Activated naive CD4-positive, alpha-beta T cell treated with anti-CD3 and anti-CD28 coated beads for 36 hours (primary cell): Measurements from ENCODE around the gene MAN1C1. TPM values are rescaled to one million over a fixed set of nuclear protein-coding genes. Genes with fewer than 3 reads are reported as not detected.
"Not testable (repeated sequence)": the region's sequence is repeated elsewhere in the genome, so short reads cannot be mapped to it uniquely, and the experiment has no call there.

Experiments
- CTCF ChIA-PET: fragments of 350-600 bp; sonication (Branson Sonifier 250); formaldehyde crosslinking; loops from one replicate; lab custom pipeline; 2021; ENCODE audit warnings: antibody characterized with exemption; lab: Charles Lee
- DNase-seq: peaks from one replicate; pipeline ENCODE4 v3.0.0-alpha.2; 2020
- H3K27ac Mint-ChIP-seq: one replicate; pipeline ENCODE4 v1.8.0; 2021; ENCODE audit warnings: mild to moderate bottlenecking, mixed read lengths
- H3K27me3 Mint-ChIP-seq: one replicate; pipeline ENCODE4 v1.8.0; 2021; ENCODE audit warnings: low read depth, mixed read lengths
- H3K36me3 Mint-ChIP-seq: one replicate; pipeline ENCODE4 v1.8.0; 2021; ENCODE audit warnings: low read depth, mixed read lengths
- H3K4me1 Mint-ChIP-seq: one replicate; pipeline ENCODE4 v1.8.0; 2021; ENCODE audit warnings: low read depth, mixed read lengths
- H3K4me3 Mint-ChIP-seq: one replicate; pipeline ENCODE4 v1.8.0; 2021; ENCODE audit warnings: mild to moderate bottlenecking, moderate library complexity, mixed read lengths
- H3K9me3 Mint-ChIP-seq: one replicate; pipeline ENCODE4 v1.8.0; 2021; ENCODE audit warnings: mixed read lengths
- intact Hi-C: fragments of 100-400 bp; cut with micrococcal nuclease; formaldehyde crosslinking; loops from one replicate; pipeline ENCODE4 v1.15.1; 2023
- total RNA-seq, 2 experiments: library from RNA; stranded (reverse); gene quantifications; one replicate each; pipeline ENCODE4 v1.2.3, GENCODE V29; 2021

The MAN1C1 gene
- total RNA-seq, 2 experiments from 2014 or later: 4.9 to 6.3 TPM

DNA sequence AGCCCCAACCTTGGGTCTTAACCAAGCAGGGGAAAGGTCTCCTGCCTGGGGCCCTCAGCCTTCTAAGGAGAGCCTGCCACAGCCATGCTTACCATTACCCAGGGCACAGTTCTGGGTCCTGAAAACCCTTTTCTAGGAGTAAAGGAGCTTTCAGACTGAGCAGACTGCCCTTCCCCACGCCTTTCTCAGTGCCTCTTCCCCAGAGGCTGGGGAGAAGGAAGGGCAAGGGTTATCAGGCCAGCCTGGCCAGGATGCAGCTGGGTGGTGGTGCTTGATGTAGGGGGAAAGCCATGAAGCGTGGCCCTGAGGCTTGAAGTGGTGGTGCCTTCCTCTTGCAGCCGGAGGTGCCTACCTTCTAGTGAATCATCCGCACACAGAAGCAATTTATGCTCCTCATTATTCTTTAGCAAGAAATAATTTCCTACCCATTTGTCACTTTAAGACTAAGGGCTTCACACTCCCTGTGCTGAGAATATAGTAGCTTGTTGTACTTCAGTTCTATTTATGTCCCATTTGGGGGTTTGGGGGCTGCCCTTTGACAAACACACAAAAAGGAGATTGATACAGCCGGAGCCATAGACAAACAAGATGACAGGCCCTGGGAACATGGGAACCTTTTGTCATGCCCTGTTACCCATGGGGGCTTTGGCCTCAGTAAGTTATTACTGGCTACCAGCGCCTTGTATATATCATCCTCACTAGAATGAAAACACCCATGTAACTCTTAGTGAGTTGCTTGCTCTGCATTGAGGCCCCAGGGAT, 40.7 kb downstream of the MAN1C1 start:
- intact Hi-C loops: no loop called here
- Mint-ChIP-seq H3K4me1 (peaks cover 54% of the 10 kb centered on the region), H3K27ac (peak overlapping the region; percentile 46), H3K9me3 (no peaks in the 10 kb centered on the region), H3K36me3 (peaks cover 2% of the 10 kb centered on the region), H3K4me3 (no peak overlapping the region), H3K27me3 (no peaks in the 10 kb centered on the region)
- CTCF ChIA-PET: interaction anchor here (1.5 kb wide), 1 partner anchor 8 kb away, joined by 3 read pairs; no protein-coding TSS in a partner anchor
- DNase-seq: peak; percentile 47

DNA sequence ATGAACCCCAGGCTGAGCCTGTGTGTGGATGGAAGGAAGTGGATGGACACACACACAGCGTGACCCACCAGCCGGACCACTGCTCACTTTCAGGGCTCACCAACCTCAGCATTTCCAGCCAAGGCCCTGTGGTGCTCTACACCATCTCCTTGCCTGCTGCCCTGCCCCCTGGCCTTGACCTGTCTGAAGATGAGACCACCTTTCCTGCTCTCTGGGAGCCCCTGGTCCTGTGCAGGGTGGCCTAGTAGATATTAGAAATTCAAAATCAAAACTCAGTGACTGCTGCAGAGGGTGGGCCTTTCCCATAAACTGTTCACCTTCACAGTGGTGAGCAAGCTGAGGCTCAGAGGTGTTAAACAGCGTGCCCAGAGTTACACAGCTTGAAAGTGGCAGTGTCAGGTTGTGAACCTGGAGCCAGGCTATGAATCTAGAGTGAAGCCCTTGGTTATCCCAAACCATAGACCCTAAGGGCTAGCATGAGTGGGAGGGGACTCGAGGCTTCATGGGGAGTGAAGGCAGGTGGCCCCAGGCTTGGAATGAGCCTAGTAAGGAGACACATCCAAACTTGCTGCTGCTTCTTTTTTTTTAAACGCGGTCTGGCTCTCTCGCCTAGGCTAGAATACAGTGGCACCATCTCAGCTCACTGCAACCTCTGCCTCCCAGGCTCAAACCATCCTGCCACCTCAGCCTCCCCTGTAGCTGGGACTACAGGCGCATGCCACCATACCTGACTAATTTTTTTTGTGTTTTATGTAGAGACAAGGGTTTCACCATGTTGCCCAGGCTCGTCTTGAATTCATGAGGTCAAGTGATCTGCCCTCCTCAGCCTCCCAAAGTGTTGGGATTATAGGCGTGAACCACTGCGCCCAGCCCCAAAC, 41.5 kb downstream of the MAN1C1 start:
- H3K27ac Mint-ChIP-seq: no peak overlapping the region
- H3K36me3 Mint-ChIP-seq: peaks cover 2% of the 10 kb centered on the region
- H3K27me3 Mint-ChIP-seq: no peaks in the 10 kb centered on the region
- CTCF ChIA-PET: interaction anchor here (1.2 kb wide), 1 partner anchor 90 kb away, joined by 3 read pairs; no protein-coding TSS in a partner anchor
- peak; percentile 29 for DNase-seq
- intact Hi-C loops: no loop called here
- peaks cover 51% of the 10 kb centered on the region for H3K4me1 Mint-ChIP-seq
- no peaks in the 10 kb centered on the region for H3K9me3 Mint-ChIP-seq
- H3K4me3 Mint-ChIP-seq: no peak overlapping the region

DNA sequence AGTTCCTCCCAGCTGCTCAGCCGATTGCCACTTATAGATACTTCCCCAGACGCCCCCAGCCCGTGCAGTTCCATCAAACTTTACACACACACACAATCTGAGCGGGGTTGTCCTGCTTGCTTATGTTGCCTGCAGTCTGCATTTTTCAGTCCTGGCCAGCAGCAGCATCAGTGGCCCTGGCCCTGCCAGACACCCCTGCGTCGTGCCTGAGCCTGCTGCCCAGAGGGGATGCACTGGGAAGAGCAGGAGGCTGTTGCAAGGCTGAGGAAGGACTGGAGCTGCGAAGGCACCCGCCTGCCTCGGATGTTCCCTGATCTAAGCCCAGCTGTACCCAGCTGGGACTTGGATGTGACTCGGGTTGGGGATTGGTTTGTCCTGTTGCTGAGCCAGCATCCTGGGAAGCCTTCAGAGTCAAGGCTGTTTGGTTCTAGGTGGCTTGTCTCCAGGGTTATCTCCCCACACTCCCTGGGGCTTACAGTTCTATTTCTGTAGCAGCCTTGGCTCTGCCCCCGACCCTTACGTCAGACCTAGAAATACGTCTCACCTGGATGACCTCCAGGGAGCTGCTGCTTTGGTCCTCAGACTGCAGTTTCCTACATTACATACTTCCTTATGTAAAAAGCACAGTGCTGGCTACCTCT, 42.3 kb downstream of the MAN1C1 start:
- Mint-ChIP-seq H3K9me3 (no peaks in the 10 kb centered on the region), H3K4me1 (peaks cover 49% of the 10 kb centered on the region), H3K27me3 (no peaks in the 10 kb centered on the region), H3K36me3 (peaks cover 2% of the 10 kb centered on the region), H3K27ac (no peak overlapping the region), H3K4me3 (no peak overlapping the region)
- intact Hi-C loops: no loop called here
- CTCF ChIA-PET: interaction anchor here (1.1 to 1.2 kb wide), 2 partner anchors 85 to 89 kb away, joined by 3 read pairs; no protein-coding TSS in a partner anchor
- peak; percentile 4 for DNase-seq

DNA sequence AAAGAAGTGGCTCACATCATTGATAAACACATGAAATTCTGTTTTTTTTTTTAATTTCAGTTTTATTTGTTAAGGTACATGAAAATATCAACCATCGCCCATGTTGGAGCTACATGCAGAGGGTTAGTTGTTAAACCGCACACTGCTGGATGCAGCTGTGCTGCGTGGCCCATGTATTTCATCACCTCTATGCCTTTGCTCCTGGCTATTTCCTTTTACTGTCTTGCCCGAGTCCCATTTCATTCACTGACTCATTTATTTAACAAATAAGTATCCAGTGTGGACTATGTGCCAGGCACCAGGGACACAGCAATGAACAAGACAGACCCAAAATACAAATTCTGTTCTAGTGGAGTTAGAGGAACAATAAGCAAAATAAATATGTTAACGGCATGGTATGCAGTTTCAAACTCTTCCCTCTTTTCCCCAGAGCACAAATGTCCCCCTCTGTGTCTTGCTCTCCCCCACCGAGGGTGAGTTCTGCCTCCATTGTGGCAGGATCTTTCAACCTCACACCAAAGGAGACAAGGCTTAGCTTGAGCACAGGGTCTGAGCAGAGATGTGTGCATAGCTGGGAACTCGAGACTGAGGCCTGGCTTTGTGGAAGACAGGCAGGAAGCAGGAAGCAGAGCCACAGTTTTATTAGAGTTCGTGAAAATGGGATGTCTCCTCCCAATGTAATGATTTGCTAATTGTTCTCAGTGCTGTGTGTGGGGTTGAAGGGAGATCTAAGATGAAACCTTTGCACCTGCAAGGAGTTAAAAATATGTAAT, 44.6 kb downstream of the MAN1C1 start:
- Mint-ChIP-seq H3K36me3 (no peaks in the 10 kb centered on the region), H3K4me1 (peaks cover 56% of the 10 kb centered on the region), H3K9me3 (no peaks in the 10 kb centered on the region), H3K27ac (no peak overlapping the region), H3K27me3 (no peaks in the 10 kb centered on the region), H3K4me3 (no peak overlapping the region)
- CTCF ChIA-PET: interaction anchor here (1.2 kb wide), 1 partner anchor 41 kb away, joined by 4 read pairs; no protein-coding TSS in a partner anchor
- intact Hi-C loops: no loop called here
- DNase-seq: peak; percentile 2

DNA sequence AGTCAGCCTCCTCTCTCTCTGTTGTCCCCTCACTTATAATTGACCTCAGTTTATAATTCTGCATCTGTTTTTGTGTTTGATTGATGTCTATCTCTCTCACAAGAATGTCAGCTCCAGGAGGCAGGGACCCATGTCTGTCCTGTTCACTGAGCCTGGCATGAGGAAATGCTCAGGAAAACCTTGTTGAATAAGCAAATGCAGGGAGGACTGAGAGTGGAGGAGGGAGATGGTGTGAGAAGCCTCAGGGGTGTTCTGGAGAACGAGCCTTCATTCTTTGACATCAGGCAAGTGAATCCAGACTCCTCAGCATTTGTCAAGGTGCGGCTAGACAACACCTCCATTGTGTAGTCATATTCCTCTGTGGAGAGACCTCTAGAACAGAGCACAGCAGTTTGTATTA, 45.5 kb downstream of the MAN1C1 start:
- Mint-ChIP-seq H3K27me3 (no peaks in the 10 kb centered on the region), H3K27ac (no peak overlapping the region), H3K4me1 (peaks cover 58% of the 10 kb centered on the region), H3K36me3 (no peaks in the 10 kb centered on the region), H3K9me3 (no peaks in the 10 kb centered on the region), H3K4me3 (no peak overlapping the region)
- intact Hi-C loops: no loop called here
- no peak for DNase-seq
- CTCF ChIA-PET: no interaction called here

DNA sequence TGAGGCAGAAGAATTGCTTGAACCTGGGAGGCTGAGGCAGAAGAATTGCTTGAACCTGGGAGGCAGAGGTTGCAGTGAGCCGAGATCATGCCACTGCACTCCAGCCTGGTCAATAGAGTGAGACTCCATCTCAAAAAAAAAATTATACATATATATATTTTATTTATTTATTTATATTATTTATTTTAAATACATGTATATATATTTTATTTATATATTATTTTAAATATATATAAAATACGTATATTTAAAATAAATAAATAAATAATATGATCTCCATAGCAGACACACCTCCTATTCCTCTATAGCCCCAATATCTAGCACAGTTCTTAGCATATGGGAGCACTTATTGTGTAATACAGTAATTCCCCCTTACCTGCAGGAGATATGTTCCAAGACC, 46.4 kb downstream of the MAN1C1 start:
- H3K4me3 Mint-ChIP-seq, CTCF ChIA-PET, H3K27ac Mint-ChIP-seq, H3K36me3 Mint-ChIP-seq, H3K27me3 Mint-ChIP-seq, DNase-seq, intact Hi-C loops, H3K9me3 Mint-ChIP-seq: not testable (repeated sequence)
- H3K4me1 Mint-ChIP-seq: peaks cover 57% of the 10 kb centered on the region

DNA sequence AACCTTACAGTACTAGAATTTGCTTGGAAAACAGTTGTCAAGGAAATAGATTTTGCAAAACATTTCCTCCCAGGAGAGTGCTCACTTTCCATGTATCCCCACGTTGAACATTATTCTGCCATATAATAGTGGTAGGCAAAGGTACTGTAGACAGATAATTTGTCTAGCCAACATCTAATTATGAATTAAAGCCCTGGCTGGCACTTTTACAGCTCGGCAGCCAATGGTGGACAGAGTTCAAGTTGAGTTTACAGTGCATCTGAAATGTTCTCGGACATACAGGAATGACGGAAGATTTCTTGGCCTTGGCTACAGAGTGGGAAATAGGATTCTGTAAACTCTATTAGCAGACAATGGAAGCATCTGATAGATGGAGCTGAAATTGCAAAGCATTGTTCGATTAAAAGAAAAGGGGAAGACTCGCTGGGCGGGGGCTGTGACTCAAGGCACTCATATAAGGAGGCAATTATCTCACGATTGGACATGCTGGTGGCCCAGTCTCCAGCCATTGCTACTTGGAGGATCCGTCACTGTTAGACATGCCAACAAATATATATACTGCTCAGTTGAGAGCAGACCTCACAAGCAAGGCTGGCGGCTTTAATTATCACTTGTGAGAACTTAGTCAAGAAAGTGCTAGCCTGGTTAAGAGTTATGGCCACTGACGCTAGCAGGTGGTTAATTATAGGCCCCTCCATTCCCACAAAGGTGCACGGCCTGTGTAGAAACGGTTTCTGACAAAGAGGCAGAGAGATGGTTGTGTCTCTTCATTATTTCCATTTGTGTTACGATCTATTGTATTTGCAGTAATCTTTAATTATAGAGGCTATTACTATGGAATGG, 48.0 kb downstream of the MAN1C1 start:
- intact Hi-C loops: no loop called here
- Mint-ChIP-seq H3K4me3 (no peak overlapping the region), H3K4me1 (peaks cover 60% of the 10 kb centered on the region), H3K27me3 (no peaks in the 10 kb centered on the region), H3K36me3 (no peaks in the 10 kb centered on the region), H3K27ac (no peak overlapping the region), H3K9me3 (no peaks in the 10 kb centered on the region)
- CTCF ChIA-PET: no interaction called here
- DNase-seq: no peak

DNA sequence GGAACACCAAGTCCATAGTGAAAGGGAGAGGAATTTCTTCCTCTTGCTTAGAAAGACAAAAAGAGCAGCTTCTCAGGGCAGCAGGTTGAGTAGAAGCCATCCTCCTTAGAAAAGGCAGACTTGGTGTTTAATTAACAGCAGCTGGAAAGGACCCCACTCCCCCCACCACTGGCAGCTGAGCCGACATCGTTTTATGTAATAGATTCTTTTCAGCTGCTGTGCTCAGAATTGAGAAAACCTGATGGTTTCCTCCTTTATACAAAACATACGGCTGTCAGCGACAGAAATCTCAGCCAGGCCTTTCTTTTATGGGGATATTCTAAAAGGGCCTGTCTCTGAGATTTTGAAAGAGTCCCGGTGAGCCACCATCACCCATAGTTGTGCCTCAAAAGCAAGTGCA, 49.9 kb downstream of the MAN1C1 start:
- peak overlapping the region; percentile 9 for H3K27ac Mint-ChIP-seq
- no peaks in the 10 kb centered on the region for H3K27me3 Mint-ChIP-seq
- intact Hi-C loops: no loop called here
- DNase-seq: no peak
- CTCF ChIA-PET: interaction anchor here (0.5 to 4.2 kb wide), 6 partner anchors 9 to 1582 kb away, joined by 3 to 18 read pairs (median 5); no protein-coding TSS in a partner anchor
- peak overlapping the region; percentile 32 for H3K4me3 Mint-ChIP-seq
- no peaks in the 10 kb centered on the region for H3K9me3 Mint-ChIP-seq
- peaks cover 58% of the 10 kb centered on the region for H3K4me1 Mint-ChIP-seq
- no peaks in the 10 kb centered on the region for H3K36me3 Mint-ChIP-seq

DNA sequence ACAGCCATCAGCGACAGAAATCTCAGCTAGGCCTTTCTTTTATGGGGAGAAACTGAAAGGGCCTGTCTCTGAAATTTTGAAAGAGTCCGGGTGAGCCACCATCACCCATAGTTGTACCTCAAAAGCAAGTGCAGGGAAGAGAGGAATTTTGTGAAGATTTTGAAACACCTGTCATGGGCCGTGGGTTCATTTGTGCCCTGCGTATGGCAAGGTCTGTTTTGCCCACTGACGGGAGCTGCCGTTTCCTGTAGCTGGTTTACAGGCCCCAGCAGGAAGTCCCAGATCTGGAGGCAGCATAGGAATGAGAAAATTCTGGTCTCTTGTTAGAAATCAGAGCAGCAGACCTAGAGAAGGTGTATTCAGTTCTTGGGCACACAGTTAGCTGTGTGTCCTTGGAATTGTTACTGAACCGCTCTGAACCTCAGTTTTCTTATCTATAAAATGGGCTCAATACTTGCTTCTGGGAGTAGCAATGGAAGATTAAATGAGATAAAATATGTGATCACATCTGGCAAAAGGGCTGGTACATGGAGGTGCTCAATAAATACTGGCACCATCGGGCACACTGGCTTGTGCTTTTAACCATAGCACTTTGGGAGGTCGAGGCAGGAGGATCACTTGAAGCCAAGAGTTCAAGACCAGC, 52.5 kb downstream of the MAN1C1 start:
- peak; percentile 54 for DNase-seq
- intact Hi-C loops: no loop called here
- CTCF ChIA-PET: interaction anchor here (0.6 to 4.2 kb wide), 5 partner anchors 46 to 128 kb away, joined by 3 to 18 read pairs (median 3); no protein-coding TSS in a partner anchor
- Mint-ChIP-seq H3K9me3 (peaks cover 2% of the 10 kb centered on the region), H3K4me1 (peaks cover 75% of the 10 kb centered on the region), H3K36me3 (no peaks in the 10 kb centered on the region), H3K4me3 (peak overlapping the region; percentile 11), H3K27ac (peak overlapping the region; percentile 38), H3K27me3 (no peaks in the 10 kb centered on the region)

DNA sequence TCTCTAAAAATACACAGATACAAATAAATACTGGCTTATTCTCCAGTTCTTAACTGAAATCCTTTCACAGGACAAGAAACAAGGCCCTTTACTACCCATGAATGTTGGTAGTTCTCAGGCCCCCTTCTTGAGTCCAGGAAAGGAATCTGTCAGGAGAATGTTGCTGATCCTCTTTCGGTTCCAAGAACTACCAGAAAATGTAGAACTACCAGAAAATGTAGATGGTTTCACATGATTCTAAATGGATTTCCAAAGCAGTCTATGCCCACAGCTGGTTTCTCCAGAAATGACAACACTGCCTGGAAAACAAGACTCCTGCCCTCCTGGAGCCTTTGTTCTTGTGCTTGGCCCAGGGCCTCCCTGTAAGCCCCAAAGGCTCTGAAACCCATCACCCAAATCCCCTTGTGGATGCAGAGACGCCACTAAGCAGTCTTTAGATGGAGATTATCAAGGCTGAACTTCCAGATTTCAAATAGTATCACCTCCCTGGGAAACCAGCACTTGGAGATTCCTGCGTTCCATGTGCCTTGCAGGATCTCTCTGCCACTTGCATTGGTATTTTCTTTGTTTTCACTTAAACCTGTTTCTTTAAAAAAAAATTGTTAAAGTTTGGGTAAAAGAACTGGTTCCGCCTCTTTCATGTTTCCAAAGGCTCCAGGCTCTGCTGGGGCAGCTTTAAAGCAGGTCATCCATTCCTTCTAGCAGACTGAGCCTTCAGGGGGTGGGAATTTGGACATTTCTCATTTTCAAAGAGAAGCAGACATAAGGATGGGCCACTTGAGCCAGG, 53.4 kb downstream of the MAN1C1 start:
- H3K4me1 Mint-ChIP-seq: peaks cover 81% of the 10 kb centered on the region
- H3K27ac Mint-ChIP-seq: no peak overlapping the region
- H3K27me3 Mint-ChIP-seq: no peaks in the 10 kb centered on the region
- CTCF ChIA-PET: interaction anchor here (0.6 to 1.6 kb wide), 3 partner anchors 22 to 85 kb away, joined by 3 read pairs; no protein-coding TSS in a partner anchor
- DNase-seq: no peak
- no peaks in the 10 kb centered on the region for H3K36me3 Mint-ChIP-seq
- intact Hi-C loops: no loop called here
- H3K4me3 Mint-ChIP-seq: no peak overlapping the region
- H3K9me3 Mint-ChIP-seq: peaks cover 2% of the 10 kb centered on the region
